HepG2 (cell line): ENCODE measurements around the gene AKNA. TPM values are rescaled to one million over a fixed set of nuclear protein-coding genes. Genes with fewer than 3 reads are reported as not detected.

ENCODE experiments used
- HNRNPK ChIP-seq: fragments of 200-400 bp; formaldehyde crosslinking; IDR thresholded peaks from 2 replicates; pipeline ENCODE4 v1.6.1; 2018; ENCODE audit warnings: low read length, low read depth, moderate library complexity, mild to moderate bottlenecking; ENCODE audit not compliant: poor library complexity, severe bottlenecking
- HNRNPUL1 ChIP-seq: fragments of 200-400 bp; formaldehyde crosslinking; IDR thresholded peaks from 2 replicates; pipeline ENCODE4 v1.6.1; 2017; ENCODE audit warnings: low read depth, mild to moderate bottlenecking, low read length, moderate library complexity
- MXD4 ChIP-seq: IDR thresholded peaks from 2 replicates; pipeline ENCODE4 v1.6.1; 2016; ENCODE audit warnings: mild to moderate bottlenecking, missing biosample characterization, missing genetic modification reagents
- PATZ1 ChIP-seq: sonication (generic); formaldehyde crosslinking; IDR thresholded peaks from 2 replicates; pipeline ENCODE4 v1.4.0; 2020; ENCODE audit warnings: missing genetic modification reagents
- PAWR ChIP-seq: sonication (generic); formaldehyde crosslinking; IDR thresholded peaks from 2 replicates; pipeline ENCODE4 v1.4.0; 2020; ENCODE audit warnings: missing genetic modification reagents, mild to moderate bottlenecking, borderline replicate concordance
- POLR2A ChIP-seq, 2 experiments: IDR thresholded peaks; 2 replicates each; pipeline ENCODE4 v1.6.1; 2011; ENCODE audit warnings: low read depth in 2 of 2, low read length in 2 of 2, mild to moderate bottlenecking in 1 of 2, moderate library complexity in 1 of 2; ENCODE audit not compliant: insufficient read depth in 1 of 2
- RFX3 ChIP-seq: IDR thresholded peaks from 2 replicates; pipeline ENCODE4 v1.6.1; 2016; ENCODE audit warnings: missing biosample characterization, missing genetic modification reagents
- SALL1 ChIP-seq: sonication (generic); formaldehyde crosslinking; IDR thresholded peaks from 2 replicates; pipeline ENCODE4 v1.8.0; 2022; ENCODE audit warnings: mild to moderate bottlenecking, missing genetic modification reagents
- SALL2 ChIP-seq: sonication (generic); formaldehyde crosslinking; IDR thresholded peaks from 2 replicates; pipeline ENCODE4 v1.8.1; 2023; ENCODE audit warnings: mild to moderate bottlenecking, missing genetic modification reagents, inconsistent platforms
- TFDP1 ChIP-seq: IDR thresholded peaks from 2 replicates; pipeline ENCODE4 v1.6.1; 2016; ENCODE audit warnings: missing compliant biosample characterization, missing genetic modification reagents, borderline replicate concordance
- UBTF ChIP-seq: sonication (generic); formaldehyde crosslinking; IDR thresholded peaks from 2 replicates; pipeline ENCODE4 v1.4.0; 2020; ENCODE audit warnings: mild to moderate bottlenecking, missing genetic modification reagents
- ZFP91 ChIP-seq: sonication (generic); formaldehyde crosslinking; IDR thresholded peaks from 2 replicates; pipeline ENCODE4 v1.9.0; 2022; ENCODE audit warnings: missing genetic modification reagents, mild to moderate bottlenecking, borderline replicate concordance
- ZNF17 ChIP-seq: sonication (generic); formaldehyde crosslinking; IDR thresholded peaks from 2 replicates; pipeline ENCODE4 v1.5.0; 2020; ENCODE audit warnings: mild to moderate bottlenecking, missing genetic modification reagents
- ZNF232 ChIP-seq: sonication (generic); formaldehyde crosslinking; IDR thresholded peaks from 2 replicates; pipeline ENCODE4 v1.4.0; 2020; ENCODE audit warnings: missing genetic modification reagents, borderline replicate concordance
- ZNF414 ChIP-seq: sonication (generic); formaldehyde crosslinking; IDR thresholded peaks from 2 replicates; pipeline ENCODE4 v1.5.0; 2020; ENCODE audit warnings: missing genetic modification reagents
- ZNF574 ChIP-seq: sonication (generic); formaldehyde crosslinking; IDR thresholded peaks from 2 replicates; pipeline ENCODE4 v1.4.0; 2020; ENCODE audit warnings: missing genetic modification reagents
- ZNF580 ChIP-seq: IDR thresholded peaks from 2 replicates; pipeline ENCODE4 v1.6.1; 2016; ENCODE audit warnings: low read depth, borderline replicate concordance
- polyA plus RNA-seq, 8 experiments: library from polyadenylated mRNA; depleted of rRNA in 3 of 8; stranded (reverse) in 7 of 8; unstranded in 1 of 8; fragments of >200 nt; fragmentation: Illumina TruSeq in 4 of 8; extraction: Trizol in 4 of 8; gene quantifications; 2 replicates each; pipeline versions ENCODE4 v1.2.1 to v1.2.3, GENCODE V29; 2011 to 2016; ENCODE audit warnings: low read depth in 4 of 8, missing spikeins in 1 of 8, mixed read lengths in 1 of 8; ENCODE audit not compliant: insufficient read depth in 1 of 8
- total RNA-seq, 5 experiments: library from RNA; depleted of rRNA; stranded (reverse); fragments of >200 nt; fragmentation: Illumina TruSeq; extraction: Trizol; gene quantifications; 2 replicates each; pipeline ENCODE4 v1.2.3, GENCODE V29; 2016; ENCODE audit warnings: low read depth in 1 of 5

Gene AKNA
- total and polyA plus RNA-seq, 2 of the 13 experiments (the other 11 are each of a cell fraction or from before 2014, with no cell fraction given) = 3.0 to 3.1 TPM

GRCh38 chr9:114397848-114398605, 10.2 kb upstream of the AKNA start (continued):
- TF ChIP-seq POLR2A (IDR thresholded peaks at IDR 0.05; ENCODE audit: insufficient read depth in 1 of 2, low read depth in 2 of 2, low read length in 2 of 2) (0 out of 4 replicates have a peak, but pooled peaks of 1 of the 2 experiments have one; percentile 15), HNRNPK (no peak), SALL2 (CRISPR knock-in tag) (no peak), ZNF414 (no peak), PAWR (CRISPR knock-in tag) (no peak), ZNF580 (peak; percentile 42; the same call in 1 of the 2 replicates), TFDP1 (CRISPR knock-in tag) (peak; percentile 38; the same call in 1 of the 2 replicates), PATZ1 (CRISPR knock-in tag) (peak; percentile 27; the same call in 1 of the 2 replicates), RFX3 (CRISPR knock-in tag) (0 out of 2 replicates have a peak, but pooled peaks have one; percentile 19), SALL1 (CRISPR knock-in tag) (peak; percentile 24; the same call in 1 of the 2 replicates), ZNF232 (CRISPR knock-in tag) (no peak), MXD4 (peak; percentile 50; the same call in 1 of the 2 replicates), HNRNPUL1 (no peak), UBTF (CRISPR knock-in tag) (peak; percentile 24; the same call in 1 of the 2 replicates), ZNF17 (CRISPR knock-in tag) (no peak), ZNF574 (no peak), ZFP91 (no peak)
